H9 (cell line): ENCODE data around the gene ZFP69B. TPM values are rescaled to one million over a fixed set of nuclear protein-coding genes. Genes with fewer than 3 reads are reported as not detected.

Experiments used
- DNase-seq: peaks from one replicate; pipeline ENCODE4 v3.0.0-alpha.2; 2017
- H2AFZ ChIP-seq: one replicate; pipeline ENCODE4 v1.6.1; 2013; ENCODE audit warnings: mild to moderate bottlenecking, low read length, control low read depth, moderate library complexity
- H2AK5ac ChIP-seq: 2 replicates; pipeline ENCODE4 v1.6.1; 2013; ENCODE audit warnings: low read length, control low read depth, mixed read lengths; ENCODE audit not compliant: insufficient read length
- H2BK120ac ChIP-seq: one replicate; pipeline ENCODE4 v1.6.1; 2013; ENCODE audit warnings: low read depth, mild to moderate bottlenecking, low read length, control low read depth, inconsistent platforms; ENCODE audit not compliant: poor library complexity, severe bottlenecking
- H2BK12ac ChIP-seq: 2 replicates; pipeline ENCODE4 v1.6.1; 2013; ENCODE audit warnings: low read length, control low read depth, mixed read lengths, low read depth; ENCODE audit not compliant: insufficient read length
- H2BK15ac ChIP-seq: 2 replicates; pipeline ENCODE4 v1.6.1; 2013; ENCODE audit warnings: low read depth, low read length, control low read depth
- H2BK20ac ChIP-seq: one replicate; pipeline ENCODE4 v1.6.1; 2013; ENCODE audit warnings: low read depth, mild to moderate bottlenecking, low read length, control low read depth, inconsistent platforms; ENCODE audit not compliant: poor library complexity, severe bottlenecking
- H2BK5ac ChIP-seq: 2 replicates; pipeline ENCODE4 v1.6.1; 2013; ENCODE audit warnings: low read length, control low read depth, mixed read lengths; ENCODE audit not compliant: insufficient read length
- H3K14ac ChIP-seq: 2 replicates; pipeline ENCODE4 v1.6.1; 2013; ENCODE audit warnings: low read length, control low read depth; ENCODE audit not compliant: insufficient read depth
- H3K18ac ChIP-seq: 2 replicates; pipeline ENCODE4 v1.6.1; 2013; ENCODE audit warnings: low read depth, mild to moderate bottlenecking, mixed read lengths, low read length, control low read depth; ENCODE audit not compliant: insufficient read length
- H3K23ac ChIP-seq: 2 replicates; pipeline ENCODE4 v1.6.1; 2013; ENCODE audit warnings: low read length, control low read depth, mixed read lengths, low read depth; ENCODE audit not compliant: insufficient read length
- H3K23me2 ChIP-seq: 2 replicates; pipeline ENCODE4 v1.6.1; 2013; ENCODE audit warnings: low read depth, mild to moderate bottlenecking, mixed read lengths, low read length, control low read depth; ENCODE audit not compliant: insufficient read length, poor library complexity, severe bottlenecking
- H3K27ac ChIP-seq: 2 replicates; pipeline ENCODE4 v1.5.1; 2013; ENCODE audit warnings: low read length, control low read depth, mixed read lengths, low read depth; ENCODE audit not compliant: insufficient read length
- H3K27me3 ChIP-seq: 2 replicates; pipeline ENCODE4 v1.6.1; 2013; ENCODE audit warnings: low read length, control low read depth, inconsistent platforms; ENCODE audit not compliant: insufficient read depth
- H3K4ac ChIP-seq: 2 replicates; pipeline ENCODE4 v1.6.1; 2013; ENCODE audit warnings: low read depth, mild to moderate bottlenecking, control low read depth, inconsistent platforms, low read length, moderate library complexity
- H3K4me1 ChIP-seq: 2 replicates; pipeline ENCODE4 v1.6.1; 2013; ENCODE audit warnings: low read length, control low read depth, inconsistent platforms; ENCODE audit not compliant: insufficient read depth
- H3K4me2 ChIP-seq: 2 replicates; pipeline ENCODE4 v1.6.1; 2013; ENCODE audit warnings: low read length, control low read depth, mixed read lengths; ENCODE audit not compliant: insufficient read length, insufficient read depth
- H3K56ac ChIP-seq: 2 replicates; pipeline ENCODE4 v1.6.1; 2013; ENCODE audit warnings: low read depth, mild to moderate bottlenecking, mixed read lengths, low read length, control low read depth; ENCODE audit not compliant: insufficient read length
- H3K79me1 ChIP-seq: 2 replicates; pipeline ENCODE4 v1.6.1; 2013; ENCODE audit warnings: low read depth, mild to moderate bottlenecking, moderate library complexity, low read length, control low read depth, inconsistent platforms; ENCODE audit not compliant: insufficient read depth, poor library complexity, severe bottlenecking
- H3K79me2 ChIP-seq: 2 replicates; pipeline ENCODE4 v1.6.1; 2013; ENCODE audit warnings: low read length, control low read depth, inconsistent platforms; ENCODE audit not compliant: insufficient read depth
- H3K9ac ChIP-seq: 2 replicates; pipeline ENCODE4 v1.6.1; 2013; ENCODE audit warnings: low read length, control low read depth, mixed read lengths; ENCODE audit not compliant: insufficient read length; ENCODE audit errors: extremely low read depth
- H3K9me3 ChIP-seq: one replicate; pipeline ENCODE4 v1.6.1; 2013; ENCODE audit warnings: low read depth, low read length, inconsistent platforms; ENCODE audit not compliant: control insufficient read depth
- H3T11ph ChIP-seq: one replicate; pipeline ENCODE4 v1.6.1; 2013; ENCODE audit warnings: mild to moderate bottlenecking, low read length, control low read depth, inconsistent platforms
- H4K20me1 ChIP-seq: one replicate; pipeline ENCODE4 v1.6.1; 2013; ENCODE audit not compliant: control insufficient read depth, insufficient read length, insufficient read depth
- H4K5ac ChIP-seq: 2 replicates; pipeline ENCODE4 v1.6.1; 2013; ENCODE audit warnings: low read depth, mild to moderate bottlenecking, mixed read lengths, low read length, control low read depth; ENCODE audit not compliant: insufficient read length
- H4K8ac ChIP-seq: replicated peaks from 2 replicates; pipeline ENCODE4 v1.6.1; 2013; ENCODE audit warnings: low read length, control low read depth, mixed read lengths, low read depth; ENCODE audit not compliant: insufficient read length
- H4K91ac ChIP-seq: 2 replicates; pipeline ENCODE4 v1.6.1; 2013; ENCODE audit warnings: low read depth, mild to moderate bottlenecking, moderate library complexity, mixed read lengths, low read length, control low read depth; ENCODE audit not compliant: insufficient read length
- H3K27ac Mint-ChIP-seq, 3 experiments: 2 replicates in 2 of 3; 3 replicates in 1 of 3; pipeline ENCODE4 v1.8.0; 2020 to 2021; ENCODE audit warnings: mixed read lengths in 3 of 3, mild to moderate bottlenecking in 1 of 3, moderate library complexity in 1 of 3
- H3K27me3 Mint-ChIP-seq: 2 replicates; pipeline ENCODE4 v1.8.0; 2021; ENCODE audit warnings: low read depth, mild to moderate bottlenecking, moderate library complexity, mixed read lengths
- H3K36me3 Mint-ChIP-seq, 3 experiments: 2 replicates in 2 of 3; 3 replicates in 1 of 3; pipeline ENCODE4 v1.8.0; 2020 to 2021; ENCODE audit warnings: low read depth in 3 of 3, mixed read lengths in 3 of 3; ENCODE audit not compliant: insufficient read depth in 1 of 3
- H3K4me1 Mint-ChIP-seq, 2 experiments: 2 replicates each; pipeline ENCODE4 v1.8.0; 2020; ENCODE audit warnings: mixed read lengths in 2 of 2
- H3K4me3 Mint-ChIP-seq, 2 experiments: 2 replicates in 1 of 2; 3 replicates in 1 of 2; pipeline ENCODE4 v1.8.0; 2020 to 2021; ENCODE audit warnings: mild to moderate bottlenecking in 2 of 2, mixed read lengths in 2 of 2, moderate library complexity in 1 of 2
- H3K9me3 Mint-ChIP-seq, 2 experiments: 2 replicates in 1 of 2; 3 replicates in 1 of 2; pipeline ENCODE4 v1.8.0; 2020; ENCODE audit warnings: mild to moderate bottlenecking in 2 of 2, mixed read lengths in 2 of 2, moderate library complexity in 1 of 2
- WGBS: extraction: QIAGEN DNeasy Blood & Tissue Kit; methylation state at CpG from one replicate; pipeline ENCODE4 v1.1.7; 2013; ENCODE audit warnings: missing lambda C conversion rate, low lambda C conversion rate, mixed read lengths; ENCODE audit not compliant: insufficient read length; ENCODE audit errors: extremely low coverage; 5-methylcytosine and 5-hydroxymethylcytosine counted together
- long read RNA-seq: library from polyadenylated mRNA; unstranded; transcript quantifications from one replicate; pipeline ENCODE4 v2.0.0, GENCODE V29; 2020
- total RNA-seq: library from RNA; stranded (reverse); gene quantifications from 2 replicates; pipeline ENCODE4 v1.2.1, GENCODE V29; 2021
- TF ChIP-seq, protein P1 (sequence below): fragments of 200-600 bp; sonication (generic); conservative IDR thresholded peaks from 3 replicates; pipeline ENCODE4 v1.8.0; 2021; ENCODE audit warnings: antibody characterized with exemption, mild to moderate bottlenecking

The ZFP69B gene
- 16.2 and 17.5 TPM in 2 replicates for total RNA-seq
- long read RNA-seq, transcript ZFP69B-202 (6 exons, 2,109 nt): major isoform, 9 of 85 reads
- long read RNA-seq, transcript ZFP69B-201 (5 exons, 2,029 nt): minor isoform, 8 of 85 reads
- long read RNA-seq, partial matches to known transcripts: 35 of 85 reads
- long read RNA-seq, other reads (novel, unspliced or antisense): 32 of 85 reads

DNA sequence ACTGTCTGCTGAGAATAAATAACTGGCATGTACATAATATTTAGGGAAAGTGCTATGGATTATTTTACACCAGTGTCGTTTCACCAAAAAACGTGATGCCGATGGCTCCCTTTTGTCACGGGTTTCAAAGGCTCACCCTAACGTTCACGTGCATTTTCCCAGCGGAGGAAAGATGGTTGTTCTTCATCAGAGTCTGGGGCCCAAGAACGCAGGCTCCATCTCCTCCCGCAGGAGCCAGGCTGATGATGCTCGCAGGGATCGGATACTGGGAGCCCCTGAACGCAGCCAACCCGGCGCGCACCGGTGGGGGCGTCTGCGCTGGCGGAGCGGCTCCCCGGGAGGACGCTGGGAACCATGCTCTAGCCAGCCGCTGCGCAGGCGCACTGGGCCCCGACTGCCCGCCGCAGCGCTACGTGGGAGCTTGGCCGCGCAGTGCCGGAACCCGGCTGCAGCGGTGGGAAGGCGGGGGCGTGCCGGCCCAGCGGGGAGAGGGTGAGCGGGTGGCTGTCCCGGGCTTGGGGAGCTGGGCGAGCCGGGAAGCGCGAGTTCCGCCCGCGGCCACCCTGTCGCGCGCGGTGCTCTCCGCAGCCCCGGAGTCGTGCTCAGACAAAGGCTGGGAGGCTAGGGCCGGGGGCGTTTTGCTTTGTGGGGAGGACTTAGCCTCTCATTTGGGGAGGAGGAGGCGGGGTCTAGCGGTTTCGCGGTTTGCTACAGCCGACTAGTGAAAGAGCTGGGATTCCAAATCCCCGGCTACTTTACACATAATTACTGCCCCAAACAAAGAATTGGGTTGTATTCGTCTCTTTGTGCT, at the start of gene ZFP69B:
Gene ZFP69B, plus strand, starts transcription at position 793 of the 811 bp plus-strand sequence. CDS start 486 bp downstream, outside the sequence.
- Histone ChIP-seq H3K4me1 (no peaks in the 10 kb centered on the region; the same call in 1 of the 2 replicates), H3K4me2 (peak within 1 kb of the TSS; percentile 90), H4K5ac (no peak within 1 kb of the TSS), H3K9me3 (no peaks in the 10 kb centered on the region), H3K14ac (peak within 1 kb of the TSS; percentile 92), H4K8ac (no peak within 1 kb of the TSS), H3K27me3 (no peaks in the 10 kb centered on the region), H3K23me2 (peaks cover 15% of the 10 kb centered on the region), H2BK15ac (no peak within 1 kb of the TSS), H3K4ac (no peak within 1 kb of the TSS; the same call in 1 of the 2 replicates), H3K56ac (no peak within 1 kb of the TSS), H3K79me2 (no peaks in the 10 kb centered on the region; the same call in 1 of the 2 replicates), H4K20me1 (no peaks in the 10 kb centered on the region), H3K27ac (peak within 1 kb of the TSS; percentile 48), H3K23ac (no peak within 1 kb of the TSS), H3T11ph (no peak within 1 kb of the TSS), H2BK12ac (no peak within 1 kb of the TSS), H2AK5ac (no peak within 1 kb of the TSS), H3K18ac (peak within 1 kb of the TSS; percentile 74), H3K79me1 (no peaks in the 10 kb centered on the region), H4K91ac (no peak within 1 kb of the TSS), H2BK5ac (no peak within 1 kb of the TSS), H3K9ac (peak within 1 kb of the TSS; percentile 82), H2AFZ (peak within 1 kb of the TSS; percentile 41), H2BK20ac (no peak within 1 kb of the TSS), H2BK120ac (no peak within 1 kb of the TSS)
- H3K4me3 Mint-ChIP-seq: peak within 1 kb of the TSS; percentile 82 to 88
- peaks cover 25 to 46% (median 37%) of the 10 kb centered on the region in 3 experiments for H3K36me3 Mint-ChIP-seq
- peaks cover 20% of the 10 kb centered on the region in 2 experiments for H3K4me1 Mint-ChIP-seq
- TF ChIP-seq, protein P1, sequence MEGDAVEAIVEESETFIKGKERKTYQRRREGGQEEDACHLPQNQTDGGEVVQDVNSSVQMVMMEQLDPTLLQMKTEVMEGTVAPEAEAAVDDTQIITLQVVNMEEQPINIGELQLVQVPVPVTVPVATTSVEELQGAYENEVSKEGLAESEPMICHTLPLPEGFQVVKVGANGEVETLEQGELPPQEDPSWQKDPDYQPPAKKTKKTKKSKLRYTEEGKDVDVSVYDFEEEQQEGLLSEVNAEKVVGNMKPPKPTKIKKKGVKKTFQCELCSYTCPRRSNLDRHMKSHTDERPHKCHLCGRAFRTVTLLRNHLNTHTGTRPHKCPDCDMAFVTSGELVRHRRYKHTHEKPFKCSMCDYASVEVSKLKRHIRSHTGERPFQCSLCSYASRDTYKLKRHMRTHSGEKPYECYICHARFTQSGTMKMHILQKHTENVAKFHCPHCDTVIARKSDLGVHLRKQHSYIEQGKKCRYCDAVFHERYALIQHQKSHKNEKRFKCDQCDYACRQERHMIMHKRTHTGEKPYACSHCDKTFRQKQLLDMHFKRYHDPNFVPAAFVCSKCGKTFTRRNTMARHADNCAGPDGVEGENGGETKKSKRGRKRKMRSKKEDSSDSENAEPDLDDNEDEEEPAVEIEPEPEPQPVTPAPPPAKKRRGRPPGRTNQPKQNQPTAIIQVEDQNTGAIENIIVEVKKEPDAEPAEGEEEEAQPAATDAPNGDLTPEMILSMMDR: no peak
- H3K9me3 Mint-ChIP-seq: peaks cover 32 to 36% of the 10 kb centered on the region in 2 experiments
- peak; percentile 95 for DNase-seq
- no CpG with 5 or more reads among the region's 64 CpGs for WGBS
- H3K27me3 Mint-ChIP-seq: no peaks in the 10 kb centered on the region
- peak within 1 kb of the TSS; percentile 36 to 97 (median 96); a peak in 5 of 7 replicates for H3K27ac Mint-ChIP-seq
